ENCODE measurements around the gene RAMACL. TPM values are rescaled to one million over a fixed set of nuclear protein-coding genes. Genes with fewer than 3 reads are reported as not detected.

Gene RAMACL
- total and polyA plus RNA-seq, 2 of the 13 experiments (the other 11 are each of a cell fraction or from before 2014, with no cell fraction given) = 0.09 to 0.29 TPM

GRCh38 chr6:166540631-166541331 lies 45.7 kb downstream of the RAMACL start:
- CTCF ChIA-PET (ENCODE audit: low intra/inter-chr PET ratio, low total read pairs) = no interaction called here
- Histone ChIP-seq H3K27me3 (ENCODE audit: control insufficient read depth in 1 of 2, insufficient read depth in 2 of 2, low read length in 2 of 2) (peaks cover 6 to 88% of the 10 kb centered on the region in 2 experiments), H3K4me3 (replicated peaks in 1 of 3; ENCODE audit: insufficient read depth in 1 of 3, low read depth in 2 of 3, low read length in 3 of 3) (no peak overlapping the region), H3K36me3 (replicated peaks in 1 of 2; ENCODE audit: control insufficient read depth in 1 of 2, insufficient read depth in 2 of 2, low read length in 2 of 2) (no peaks in the 10 kb centered on the region), H2AFZ (ENCODE audit: low read length) (no peak overlapping the region), H3K9ac (ENCODE audit: insufficient read depth, low read depth, low read length) (no peak overlapping the region), H3K79me2 (ENCODE audit: insufficient read depth, low read length) (no peaks in the 10 kb centered on the region), H3K4me2 (ENCODE audit: low read depth, low read length) (no peak overlapping the region), H3K4me1 (ENCODE audit: insufficient read depth, low read length) (no peaks in the 10 kb centered on the region), H3K27ac (ENCODE audit: extremely low read length, insufficient read depth, low read length) (no peak overlapping the region), H4K20me1 (ENCODE audit: insufficient read depth, low read length) (no peaks in the 10 kb centered on the region; the same call in 1 of the 2 replicates), H3K9me3 (ENCODE audit: low read length) (no peaks in the 10 kb centered on the region)
- 29% methylated on average over 18 of the region's 18 CpGs for WGBS (ENCODE audit: low lambda C conversion rate)
- no peak; the same call in 2 of the 3 replicates for ATAC-seq
- TF ChIP-seq KDM6A (CRISPR knock-in tag; IDR thresholded peaks at IDR 0.05; ENCODE audit: low read depth) = no peak
- no peak for TF ChIP-seq CBFB (CRISPR knock-in tag; IDR thresholded peaks at IDR 0.05)
- no peak for TF ChIP-seq ZGPAT (CRISPR knock-in tag; IDR thresholded peaks at IDR 0.05)
- no peak for TF ChIP-seq ZNF512B (CRISPR knock-in tag; IDR thresholded peaks at IDR 0.05; ENCODE audit: borderline replicate concordance)
- no peak for TF ChIP-seq MLXIP (CRISPR knock-in tag; IDR thresholded peaks at IDR 0.05; ENCODE audit: borderline replicate concordance)
- TF ChIP-seq SMARCC2 (IDR thresholded peaks at IDR 0.05) = no peak
- TF ChIP-seq ZNF296 (CRISPR knock-in tag; conservative IDR thresholded peaks at IDR 0.05) = no peak
- TF ChIP-seq SRF (IDR thresholded peaks at IDR 0.05; ENCODE audit: low read depth, low read length) = no peak
- TF ChIP-seq ZNF512 (CRISPR knock-in tag; IDR thresholded peaks at IDR 0.05) = no peak
- TF ChIP-seq ZNF562 (CRISPR knock-in tag; IDR thresholded peaks at IDR 0.05; ENCODE audit: borderline replicate concordance) = no peak
- TF ChIP-seq HDAC1 (CRISPR knock-in tag; IDR thresholded peaks at IDR 0.05) = no peak
- no peak for TF ChIP-seq ZNF451 (CRISPR knock-in tag; IDR thresholded peaks at IDR 0.05)
- BruUV-seq (replicated peaks) = no TSS peak
- in situ Hi-C loops (cut with HindIII; ENCODE audit: extremely low pct_ligation_motif_present, low pct_unique_long_range_greater_than_20kb) (no loop called here), intact Hi-C loops (cut with micrococcal nuclease; ENCODE audit: unreplicated experiment) (no loop called here)
- DNase-seq (ENCODE audit: low spot score) = no peak
- FAIRE-seq = no peak
- POLR2A ChIA-PET = no interaction called here

Data from HepG2 (cell line).